Measurements from ENCODE around the gene ZNF655. TPM values are rescaled to one million over a fixed set of nuclear protein-coding genes. Genes with fewer than 3 reads are reported as not detected.

The ZNF655 gene
- total and polyA plus RNA-seq, 2 donors from 2014 or later: 30.4 to 66.8 TPM

GRCh38 chr7:99616359-99617191, 58.1 kb downstream of the ZNF655 start, which contains the start of gene ZSCAN25:
Gene ZSCAN25 (plus strand): TSS chr7:99616946. CDS start chr7:99619607, 2,661 bp downstream.
- H3K36me3 ChIP-seq (ENCODE audit: control insufficient read depth in 2 of 3, insufficient read depth in 3 of 3, low read length in 3 of 3): peaks cover 0 to 30% (median 23%) of the 10 kb centered on the region in 3 donors
- no peaks in the 10 kb centered on the region for H3K27me3 ChIP-seq (ENCODE audit: control insufficient read depth, insufficient read depth, low read length)
- DNase-seq (peak; percentile 94 to 98 (median 96)), FAIRE-seq (no peak)
- H3K9me3 ChIP-seq (ENCODE audit: control insufficient read depth in 2 of 3, insufficient read depth in 1 of 3, low read length in 3 of 3): no peaks in the 10 kb centered on the region
- H3K9ac ChIP-seq (ENCODE audit: low read length in 3 of 3): peak within 1 kb of the TSS; percentile 86 to 95 (median 87)
- H3K4me3 ChIP-seq (ENCODE audit: low read length in 3 of 3): peak within 1 kb of the TSS; percentile 92 to 96 (median 95)
- peak within 1 kb of the TSS; percentile 72 to 78 for H3K27ac ChIP-seq (ENCODE audit: low read depth in 2 of 2, low read length in 2 of 2)
- peaks cover 0 to 7% (median 7%) of the 10 kb centered on the region in 3 donors for H3K4me1 ChIP-seq (ENCODE audit: control insufficient read depth in 2 of 3, insufficient read depth in 2 of 3, low read depth in 1 of 3, low read length in 3 of 3)
- intact Hi-C loops (cut with DNase I): no loop called here
- peak; percentile 37 for TF ChIP-seq CTCF (IDR thresholded peaks at IDR 0.05; ENCODE audit: borderline replicate concordance, extremely low read depth, insufficient read depth)

GRCh38 chr7:99617192-99617781, 58.8 kb downstream of the ZNF655 start:
- Histone ChIP-seq H3K4me1 (ENCODE audit: control insufficient read depth in 2 of 3, insufficient read depth in 2 of 3, low read depth in 1 of 3, low read length in 3 of 3) (peaks cover 0 to 7% (median 7%) of the 10 kb centered on the region in 3 donors), H3K9me3 (ENCODE audit: control insufficient read depth in 2 of 3, insufficient read depth in 1 of 3, low read length in 3 of 3) (no peaks in the 10 kb centered on the region), H3K36me3 (ENCODE audit: control insufficient read depth in 2 of 3, insufficient read depth in 3 of 3, low read length in 3 of 3) (peaks cover 2 to 33% (median 23%) of the 10 kb centered on the region in 3 donors), H3K27me3 (ENCODE audit: control insufficient read depth, insufficient read depth, low read length) (no peaks in the 10 kb centered on the region), H3K9ac (ENCODE audit: low read length in 3 of 3) (peak overlapping the region; percentile 82 to 95 (median 87)), H3K4me3 (ENCODE audit: low read length in 3 of 3) (peak overlapping the region; percentile 92 to 96 (median 95)), H3K27ac (ENCODE audit: low read depth in 2 of 2, low read length in 2 of 2) (peak overlapping the region in 1 of 2 donors; percentile 72)
- DNase-seq: no peak
- no peak for TF ChIP-seq CTCF (IDR thresholded peaks at IDR 0.05; ENCODE audit: borderline replicate concordance, extremely low read depth, insufficient read depth)
- FAIRE-seq: no peak
- intact Hi-C loops (cut with DNase I): no loop called here

- no peak for FAIRE-seq
- TF ChIP-seq CTCF (IDR thresholded peaks at IDR 0.05; ENCODE audit: borderline replicate concordance, extremely low read depth, insufficient read depth): no peak
- intact Hi-C loops (cut with DNase I): no loop called here
- H3K9me3 ChIP-seq (ENCODE audit: control insufficient read depth in 2 of 3, insufficient read depth in 1 of 3, low read length in 3 of 3): no peaks in the 10 kb centered on the region
- peaks cover 0 to 7% (median 7%) of the 10 kb centered on the region in 3 donors for H3K4me1 ChIP-seq (ENCODE audit: control insufficient read depth in 2 of 3, insufficient read depth in 2 of 3, low read depth in 1 of 3, low read length in 3 of 3)
- no peak overlapping the region for H3K27ac ChIP-seq (ENCODE audit: low read depth in 2 of 2, low read length in 2 of 2)
- H3K27me3 ChIP-seq (ENCODE audit: control insufficient read depth, insufficient read depth, low read length): no peaks in the 10 kb centered on the region
- H3K4me3 ChIP-seq (ENCODE audit: low read length in 3 of 3): no peak overlapping the region
- H3K36me3 ChIP-seq (ENCODE audit: control insufficient read depth in 2 of 3, insufficient read depth in 3 of 3, low read length in 3 of 3): peaks cover 2 to 48% (median 34%) of the 10 kb centered on the region in 3 donors
- H3K9ac ChIP-seq (ENCODE audit: low read length in 3 of 3): no peak overlapping the region
- no peak for DNase-seq
Measured at GRCh38 chr7:99618726-99619125, 60.3 kb downstream of the ZNF655 start.

Measured in kidney (tissue), 14 donors.